GM19240 (cell line): ENCODE data around the gene LRRN2.
A peak's percentile ranks its signal among the peaks of the same experiment; 100 is the strongest.

Source experiments
- DNase-seq: peaks from one replicate; pipeline ENCODE4 v3.0.0; 2011; ENCODE audit warnings: low spot score; ENCODE audit not compliant: insufficient read length

The LRRN2 gene

DNA sequence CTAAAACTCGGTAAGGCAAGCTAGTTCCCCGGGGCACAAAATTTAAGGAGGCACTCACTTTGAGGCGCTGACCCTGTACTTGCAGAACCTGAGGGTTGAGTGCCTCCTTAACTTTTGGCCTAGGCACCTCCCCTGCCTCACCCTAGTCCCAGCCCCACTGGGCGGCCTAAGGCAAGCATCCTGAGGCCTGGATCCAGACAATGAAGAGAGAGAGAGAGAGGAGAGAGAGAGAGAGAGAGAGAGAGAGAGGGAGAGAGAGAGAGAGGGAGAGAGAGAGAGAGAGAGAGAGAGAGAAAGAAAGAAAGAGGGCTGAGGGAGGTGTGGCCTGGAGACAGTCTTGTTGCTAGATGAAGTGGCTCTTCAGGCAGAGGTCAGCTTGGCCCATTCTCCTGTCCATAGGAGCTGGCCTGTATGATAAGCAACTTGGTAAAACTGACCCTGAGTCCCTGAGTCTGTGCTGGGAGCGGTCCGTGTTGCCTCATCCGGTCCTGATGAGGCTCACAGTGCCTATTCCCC is 7.4 kb upstream of the LRRN2 start:
- no peak for DNase-seq

DNA sequence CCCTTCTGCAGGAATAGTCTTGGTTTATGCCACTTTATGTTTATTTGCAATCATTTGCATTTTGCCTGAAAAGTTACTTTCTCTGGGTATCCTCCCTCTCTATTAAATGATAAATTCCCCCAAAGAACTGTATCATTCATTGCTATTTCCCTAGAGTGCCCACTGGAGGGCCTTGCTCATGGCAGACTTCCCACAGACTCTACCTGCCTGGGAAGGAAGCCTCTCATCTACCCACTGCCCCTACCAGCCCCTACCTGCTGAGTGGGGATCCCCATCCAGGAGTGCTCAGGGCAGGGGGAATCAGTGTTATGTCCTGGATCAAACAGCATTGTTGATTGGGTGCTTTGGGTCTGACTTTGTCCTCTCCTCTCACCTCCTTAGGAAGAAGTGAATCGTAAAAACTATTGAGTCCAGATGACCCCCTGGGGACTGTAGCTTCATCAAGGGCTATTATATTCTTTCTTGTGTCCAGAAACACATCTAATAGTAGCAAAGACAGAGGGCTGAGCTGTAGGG is 6.8 kb upstream of the LRRN2 start:
- no peak for DNase-seq

DNA sequence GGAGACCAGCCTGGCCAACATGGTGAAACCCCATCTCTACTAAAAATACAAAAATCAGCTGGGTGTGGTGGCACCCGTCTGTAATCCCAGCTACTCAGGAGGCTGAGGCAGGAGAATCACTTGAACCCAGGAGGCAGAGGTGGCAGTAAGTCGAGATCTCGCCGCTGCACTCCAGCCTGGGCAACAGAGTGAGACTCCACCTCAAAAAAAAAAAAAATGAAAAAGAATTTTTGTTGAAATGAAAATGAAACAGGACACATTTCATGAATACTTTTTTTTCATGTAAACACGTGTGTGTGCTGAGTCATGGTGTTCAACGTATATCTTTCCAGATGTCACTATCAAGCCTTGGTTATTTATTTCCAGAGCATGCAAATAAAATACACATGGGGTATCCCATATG is 5.8 kb upstream of the LRRN2 start:
- DNase-seq = peak; percentile 62

DNA sequence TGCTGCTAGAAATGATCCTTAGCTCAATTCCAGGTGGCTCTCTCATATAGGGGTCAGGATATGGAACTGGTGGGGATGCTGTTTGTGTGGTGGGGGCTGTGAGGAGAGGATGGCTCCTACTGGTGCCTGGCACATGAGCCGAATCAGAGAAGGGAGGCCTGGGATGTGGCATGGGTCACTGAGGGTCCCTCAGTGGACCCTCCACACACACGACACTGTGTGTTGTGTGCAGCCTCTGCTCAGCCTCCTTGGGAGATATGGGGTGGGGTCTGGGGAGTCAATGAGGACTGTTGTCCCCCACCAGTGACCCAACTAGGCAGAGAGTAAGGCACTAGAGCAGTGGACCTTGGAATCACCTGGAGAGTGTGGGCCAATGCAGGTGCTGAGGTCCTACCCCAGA is 3.2 kb upstream of the LRRN2 start:
- DNase-seq = no peak

GRCh38 chr1:204688007-204688406 is 2.5 kb upstream of the LRRN2 start:
- no peak for DNase-seq

- DNase-seq = no peak
Observed at GRCh38 chr1:204684571-204685235, 835 bp downstream of the LRRN2 start.

DNA sequence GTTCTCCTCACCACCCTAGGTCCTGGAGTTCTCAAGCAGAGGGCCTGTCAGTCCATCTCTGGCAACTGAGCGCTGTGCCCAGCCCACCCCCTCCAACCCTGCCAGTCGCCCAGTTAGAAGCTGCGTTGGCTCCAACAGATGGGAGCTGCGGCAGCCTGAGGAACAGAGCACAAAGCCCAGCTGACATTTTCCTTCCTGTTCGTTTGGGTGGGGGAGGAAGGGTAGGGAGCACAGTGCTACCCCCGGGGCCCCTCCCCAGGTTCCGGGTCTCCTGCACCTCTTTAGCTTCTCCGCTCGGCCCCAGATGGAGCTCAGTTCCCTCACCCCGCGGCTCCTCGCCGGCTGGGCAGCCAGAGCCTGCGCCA is 1.4 kb downstream of the LRRN2 start:
- no peak for DNase-seq

- no peak for DNase-seq
Observed at GRCh38 chr1:204683284-204684205, 2.0 kb downstream of the LRRN2 start.

GRCh38 chr1:204680461-204680860 is 5.1 kb downstream of the LRRN2 start:
- DNase-seq = no peak

DNA sequence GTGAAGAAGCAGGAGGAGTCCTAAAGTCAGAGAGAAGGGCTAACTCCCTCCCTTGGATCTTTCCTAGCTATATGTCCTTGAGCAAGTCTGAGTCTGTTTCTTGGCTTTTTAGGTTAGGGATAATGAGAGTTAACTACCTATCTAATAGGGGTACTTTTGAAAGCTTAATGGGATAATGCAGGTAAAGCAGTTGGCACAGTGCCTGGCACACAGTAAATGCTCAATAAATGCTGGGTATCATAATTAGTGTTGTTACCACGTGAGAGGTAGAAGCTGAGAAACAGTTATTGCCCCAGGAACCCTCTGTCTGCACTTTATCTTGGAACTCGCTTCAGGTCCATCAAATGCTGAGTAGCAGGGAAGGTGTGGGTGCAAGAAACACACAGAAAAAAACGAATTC is 5.5 kb downstream of the LRRN2 start:
- no peak for DNase-seq

DNA sequence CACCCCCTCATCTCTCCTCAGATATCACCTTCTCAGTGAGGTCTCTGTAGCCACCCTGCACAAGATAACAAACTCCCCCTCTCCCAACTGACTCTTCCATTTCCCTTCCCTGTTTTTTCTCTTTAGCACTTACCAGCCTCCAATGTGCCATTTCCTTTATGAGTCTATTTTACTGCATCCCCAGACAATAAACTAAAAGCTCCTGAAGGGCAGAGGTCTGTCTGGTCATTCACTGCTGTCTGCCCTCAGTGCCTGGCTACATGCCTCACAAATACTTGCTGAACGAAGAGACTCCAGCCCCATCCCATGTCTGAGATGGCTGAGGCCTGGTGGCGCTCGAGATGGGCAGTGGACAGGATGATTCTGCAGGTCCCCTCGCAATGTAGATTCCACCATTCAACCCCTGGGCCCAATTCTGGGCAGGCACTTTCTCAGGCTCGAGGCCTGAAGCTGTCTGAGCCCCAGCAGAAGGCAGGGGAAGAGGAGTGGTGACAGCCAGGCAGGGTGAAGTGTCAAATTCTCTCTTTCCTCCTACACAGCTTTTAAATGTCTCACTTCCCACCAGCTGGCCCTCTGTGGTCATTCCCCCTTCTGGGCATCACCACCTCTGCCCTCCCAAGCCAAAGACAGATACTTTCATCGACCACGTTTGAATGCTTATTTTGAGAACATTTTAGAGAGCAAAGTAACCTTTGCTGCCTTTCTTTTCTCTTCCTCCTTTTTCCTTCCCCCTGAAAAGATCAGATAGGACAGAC is 6.6 kb downstream of the LRRN2 start:
- no peak for DNase-seq

DNA sequence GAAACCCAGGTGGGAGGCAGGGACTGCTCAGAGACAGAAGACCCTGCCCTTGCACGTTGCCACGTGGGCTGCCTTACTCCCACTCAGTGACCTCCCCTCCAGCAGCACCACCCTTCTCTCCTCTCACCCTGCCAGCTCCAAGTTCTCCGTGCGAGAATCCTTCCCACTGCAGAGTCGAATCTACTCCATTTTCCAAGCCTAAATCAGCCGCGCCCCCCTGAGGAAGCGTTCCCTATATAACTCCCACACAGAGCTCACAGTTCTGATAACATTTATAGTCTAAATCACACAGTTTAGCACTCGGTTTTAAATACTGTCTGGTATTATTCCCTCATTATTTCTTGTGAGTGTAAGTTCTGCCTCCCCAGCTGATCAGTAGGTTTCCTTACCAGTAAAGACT is 7.7 kb downstream of the LRRN2 start:
- DNase-seq = no peak

DNA sequence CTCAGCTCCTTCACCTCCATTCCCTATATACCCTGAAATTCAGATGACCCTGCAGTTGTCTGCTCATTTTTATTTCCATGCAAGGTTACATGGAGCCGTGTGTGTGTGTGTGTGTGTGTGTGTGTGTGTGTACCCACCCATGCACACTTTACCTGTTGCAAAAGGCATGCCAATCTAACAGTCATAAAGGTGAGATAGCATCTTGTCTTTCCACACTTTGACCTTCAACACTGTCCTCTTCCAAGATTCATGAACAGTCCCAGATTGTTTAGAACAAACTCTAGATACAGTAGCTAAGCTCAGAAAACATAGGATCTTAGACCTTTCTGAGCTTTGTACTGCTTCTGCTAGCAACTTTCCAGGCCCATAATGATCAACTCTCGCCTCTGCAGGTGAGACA is 9.5 kb downstream of the LRRN2 start:
- no peak for DNase-seq

DNA sequence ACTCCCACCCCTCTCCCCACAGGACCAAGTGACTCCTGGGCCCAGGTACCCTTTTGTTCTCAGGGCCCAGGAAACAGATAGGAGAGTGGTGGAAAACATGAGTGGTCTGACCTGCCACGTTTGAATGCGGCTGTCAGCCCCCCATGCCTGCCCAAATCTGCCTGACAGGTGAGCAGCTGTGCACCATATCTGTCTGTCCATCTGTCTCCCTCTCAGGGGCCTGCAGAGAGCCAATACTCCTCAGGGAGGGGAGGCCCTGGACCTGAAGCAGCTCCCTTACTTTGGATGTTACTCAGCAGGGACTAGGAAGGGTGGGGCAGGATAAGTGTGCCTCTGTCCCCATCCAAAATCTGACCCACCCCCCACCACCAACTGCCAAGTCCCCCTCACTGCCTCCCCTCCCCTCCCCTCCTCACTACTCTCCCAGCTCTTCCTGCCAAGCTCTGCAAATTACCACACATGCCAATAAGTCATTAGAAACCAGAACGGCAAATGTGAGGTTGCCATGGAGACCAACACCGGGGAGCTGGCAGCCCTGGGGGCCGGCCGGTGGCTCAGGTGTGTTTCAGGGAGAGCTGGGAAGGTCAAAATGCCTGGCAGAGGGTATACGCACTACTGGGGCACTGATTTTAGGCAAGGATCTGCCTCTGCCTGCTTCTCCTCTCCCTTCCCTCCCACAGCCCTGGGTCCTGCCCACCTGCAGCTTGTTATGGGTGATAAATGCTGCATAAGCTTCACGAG is 11.5 kb downstream of the LRRN2 start:
- no peak for DNase-seq

DNA sequence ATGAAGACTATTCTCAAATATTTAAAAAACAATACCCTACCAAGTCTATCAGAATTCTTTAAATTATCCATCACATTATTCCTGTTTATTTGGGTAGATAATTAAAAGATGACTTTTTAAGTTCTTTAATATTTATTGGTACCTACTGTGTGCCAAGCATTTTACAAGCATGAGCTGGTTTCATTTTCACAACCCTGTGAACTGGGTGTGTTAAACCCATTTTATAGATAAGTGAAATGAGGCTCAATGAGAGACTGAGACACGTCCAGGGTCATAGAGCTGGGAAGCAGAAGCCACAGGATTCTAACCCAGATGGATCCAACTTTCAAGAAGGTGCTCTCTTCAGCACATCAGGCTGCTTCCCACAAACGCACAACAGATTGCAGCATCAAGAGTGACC is 12.3 kb downstream of the LRRN2 start:
- DNase-seq = no peak

DNA sequence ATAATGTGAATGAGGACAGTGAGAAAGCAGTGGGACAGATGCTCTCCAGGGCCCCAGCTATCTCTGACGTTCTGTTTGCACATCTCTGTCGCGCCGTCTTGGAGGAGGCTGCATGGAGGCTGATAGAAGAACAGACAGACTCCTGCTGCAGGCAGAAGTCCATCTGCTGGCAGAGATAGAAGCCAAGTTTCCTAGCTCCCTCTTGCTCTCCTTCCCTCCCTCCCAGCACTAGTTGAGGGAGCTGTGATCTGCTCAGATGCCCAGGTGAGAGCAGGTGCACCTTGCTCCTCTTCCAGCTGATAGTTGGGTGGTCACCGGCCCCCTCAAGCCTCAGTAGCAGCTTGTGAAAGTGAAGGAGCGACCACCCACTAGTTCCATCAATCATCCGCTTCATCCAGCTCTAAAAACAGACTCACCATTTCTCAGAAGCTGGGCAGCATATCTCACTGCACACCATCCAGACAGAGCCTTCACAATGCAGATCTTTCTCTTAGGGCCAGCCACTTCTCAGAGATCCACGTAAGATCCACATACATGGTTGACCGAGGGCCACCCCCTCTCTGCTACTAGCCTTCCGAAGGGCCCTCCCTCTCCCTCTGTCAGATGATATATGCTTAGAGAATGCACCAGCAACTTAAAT is 12.9 kb downstream of the LRRN2 start:
- DNase-seq = no peak

DNA sequence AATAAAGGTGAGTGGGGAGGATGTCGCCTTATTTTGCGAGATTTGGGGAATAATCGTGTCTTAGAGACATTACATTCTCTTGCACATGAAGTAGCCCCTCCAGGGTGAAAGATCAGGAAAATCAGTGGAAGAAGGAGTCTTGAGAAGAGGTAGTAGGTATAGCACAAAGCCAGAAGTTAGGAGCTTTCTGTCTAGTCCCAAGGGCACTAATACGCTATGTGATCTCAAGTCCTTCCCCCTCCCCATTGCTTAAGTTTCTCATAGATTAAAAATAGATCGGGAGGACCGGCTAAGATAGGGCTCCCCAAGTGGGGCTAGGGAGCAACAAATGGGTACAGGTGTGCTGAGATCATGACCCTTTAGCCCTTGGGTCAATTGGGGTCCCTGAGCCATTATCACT is 13.5 kb downstream of the LRRN2 start:
- DNase-seq = no peak

DNA sequence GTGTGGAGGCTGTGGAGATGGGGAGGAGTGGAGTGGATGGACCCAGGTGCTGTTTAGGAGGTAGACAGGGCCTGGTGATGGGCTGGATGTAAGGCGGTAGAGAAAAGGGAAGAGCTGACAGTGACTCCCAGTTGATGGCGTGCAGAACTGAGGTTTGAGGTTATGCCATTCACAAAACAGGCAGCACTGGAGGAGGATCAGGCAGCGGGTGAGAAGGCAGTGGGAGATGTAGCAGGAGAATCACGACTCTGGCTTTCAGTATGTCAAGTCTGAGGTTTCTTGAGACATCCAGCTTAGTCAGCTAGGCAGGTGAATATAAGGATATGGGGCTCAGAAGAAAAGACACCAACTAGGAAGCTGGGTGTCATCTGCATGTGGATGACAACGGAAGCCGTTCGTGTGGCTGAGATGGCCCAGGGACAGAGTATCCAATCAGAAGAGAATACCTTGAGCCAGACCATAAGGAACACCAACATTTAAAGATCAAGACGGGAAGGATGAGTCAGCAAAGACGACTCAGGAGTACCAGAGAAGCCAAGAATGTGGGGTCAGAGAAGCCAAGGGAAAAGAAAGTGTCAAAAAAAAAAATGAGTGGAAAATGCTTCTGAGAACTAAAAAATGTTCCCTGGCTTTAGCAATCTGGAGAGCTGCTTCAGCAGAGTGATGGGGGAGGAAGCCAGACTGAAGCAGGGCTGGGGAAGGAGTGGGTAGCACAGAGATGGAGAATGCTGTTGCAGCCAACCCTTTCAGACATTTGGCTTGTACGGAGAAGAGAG is 15.2 kb downstream of the LRRN2 start:
- DNase-seq = no peak

- DNase-seq = no peak
Observed at GRCh38 chr1:204669579-204669978, 16.0 kb downstream of the LRRN2 start.

GRCh38 chr1:204664384-204664651 is 21.2 kb downstream of the LRRN2 start:
- no peak for DNase-seq
